DMS153 treated with DMSO at 0.1 percent for 48 hours (cell line): Measurements from ENCODE around the gene SESN1.
"Not testable (repeated sequence)": the region's sequence is repeated elsewhere in the genome, so short reads cannot be mapped to it uniquely, and the experiment has no call there.

Experiments
- DNase-seq: peaks from one replicate; lab custom pipeline; 2025; ENCODE audit not compliant: unreplicated experiment; lab: John Stamatoyannopoulos, UW

Gene SESN1

GRCh38 chr6:109094416-109095035, at the start of gene SESN1:
TSS of gene SESN1 (minus strand) at chr6:109094846. CDS start at chr6:109094073, 773 bp downstream.
- peak; percentile 70 for DNase-seq

GRCh38 chr6:109143191-109143590, 48.5 kb upstream of the SESN1 start:
- DNase-seq = no peak

- DNase-seq = not testable (repeated sequence)
Observed at GRCh38 chr6:109142067-109142466, 47.4 kb upstream of the SESN1 start.

- no peak for DNase-seq
Observed at GRCh38 chr6:109139109-109139508, 44.5 kb upstream of the SESN1 start.

GRCh38 chr6:109136530-109136929, 41.9 kb upstream of the SESN1 start:
- DNase-seq = not testable (repeated sequence)

- DNase-seq = not testable (repeated sequence)
Observed at GRCh38 chr6:109136039-109136438, 41.4 kb upstream of the SESN1 start.

- DNase-seq = not testable (repeated sequence)
Observed at GRCh38 chr6:109135600-109135999, 41.0 kb upstream of the SESN1 start.

GRCh38 chr6:109130065-109130464, 35.4 kb upstream of the SESN1 start:
- no peak for DNase-seq

- no peak for DNase-seq
Observed at GRCh38 chr6:109125504-109125903, 30.9 kb upstream of the SESN1 start.

- no peak for DNase-seq
Observed at GRCh38 chr6:109124219-109124618, 29.6 kb upstream of the SESN1 start.

GRCh38 chr6:109121411-109121810, 26.8 kb upstream of the SESN1 start:
- no peak for DNase-seq

- no peak for DNase-seq
Observed at GRCh38 chr6:109118871-109119354, 24.3 kb upstream of the SESN1 start.

- DNase-seq = no peak
Observed at GRCh38 chr6:109118337-109118736, 23.7 kb upstream of the SESN1 start.

- no peak for DNase-seq
Observed at GRCh38 chr6:109117346-109118035, 22.8 kb upstream of the SESN1 start.

GRCh38 chr6:109112663-109113062, 18.0 kb upstream of the SESN1 start:
- DNase-seq = not testable (repeated sequence)

- DNase-seq = not testable (repeated sequence)
Observed at GRCh38 chr6:109109663-109110062, 15.0 kb upstream of the SESN1 start.

- no peak for DNase-seq
Observed at GRCh38 chr6:109105681-109106080, 11.0 kb upstream of the SESN1 start.

- no peak for DNase-seq
Observed at GRCh38 chr6:109104512-109104911, 9.9 kb upstream of the SESN1 start.

GRCh38 chr6:109103942-109104341, 9.3 kb upstream of the SESN1 start:
- DNase-seq = no peak

GRCh38 chr6:109102762-109103161, 8.1 kb upstream of the SESN1 start:
- no peak for DNase-seq

GRCh38 chr6:109097661-109098060, 3.0 kb upstream of the SESN1 start:
- no peak for DNase-seq

GRCh38 chr6:109096208-109096607, 1.6 kb upstream of the SESN1 start:
- no peak for DNase-seq

GRCh38 chr6:109095835-109096084, 1.1 kb upstream of the SESN1 start:
- DNase-seq = no peak
